BE2C (cell line): ENCODE measurements around the gene ULBP2.
"Not testable (repeated sequence)": the region's sequence is repeated elsewhere in the genome, so short reads cannot be mapped to it uniquely, and the experiment has no call there.

ENCODE experiments used
- DNase-seq: peaks from one replicate; pipeline ENCODE4 v3.0.0-alpha.2; 2020
- H3K27me3 ChIP-seq: fragments of 250-450 bp; sonication (Bioruptor Pico); 2 replicates; pipeline ENCODE4 v1.5.1; 2020; ENCODE audit warnings: mild to moderate bottlenecking
- H3K36me3 ChIP-seq: fragments of 250-450 bp; sonication (Bioruptor Pico); 2 replicates; pipeline ENCODE4 v1.5.1; 2020; ENCODE audit warnings: mild to moderate bottlenecking
- H3K4me1 ChIP-seq: fragments of 250-450 bp; sonication (Bioruptor Pico); 2 replicates; pipeline ENCODE4 v1.5.1; 2020
- H3K4me3 ChIP-seq: 2 replicates; pipeline ENCODE4 v1.5.1; 2011; ENCODE audit warnings: low read depth, low read length
- H3K9me3 ChIP-seq: fragments of 250-450 bp; sonication (Bioruptor Pico); 2 replicates; pipeline ENCODE4 v1.5.1; 2020
- CTCF ChIP-seq: IDR thresholded peaks from 2 replicates; pipeline ENCODE4 v1.5.1; 2012; ENCODE audit warnings: mild to moderate bottlenecking, low read depth, low read length

The ULBP2 gene

DNA sequence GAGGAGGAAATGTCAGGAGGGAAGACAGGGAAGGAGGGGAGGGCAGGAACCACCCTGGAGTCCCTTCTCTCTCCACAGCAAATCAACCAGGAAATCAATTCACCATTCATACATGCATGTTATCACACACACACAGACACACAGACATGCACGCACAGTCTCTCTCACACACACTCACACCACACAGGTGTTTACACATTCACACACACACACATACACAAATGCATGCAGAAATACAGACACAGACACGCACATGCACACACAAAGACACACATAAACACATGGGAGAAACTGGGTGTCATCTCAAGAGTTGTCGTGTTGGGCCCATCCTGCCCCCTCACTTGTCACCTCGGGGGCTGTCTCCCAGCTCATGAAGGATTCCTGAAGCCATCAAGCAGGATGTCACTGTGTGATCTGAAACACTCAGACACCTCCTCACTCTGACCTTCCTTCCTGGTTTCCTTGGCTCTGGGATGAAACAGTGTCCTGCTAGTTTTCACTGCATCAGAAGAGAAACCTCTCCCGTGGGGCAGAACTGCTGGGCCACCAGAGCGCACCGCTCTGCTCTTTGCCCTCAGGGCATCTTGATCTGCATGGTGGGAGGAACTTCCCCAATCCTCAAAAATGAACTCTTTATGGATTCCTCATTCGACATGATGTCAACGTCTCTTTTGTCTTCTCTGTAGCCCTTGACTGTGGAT, 28.1 kb upstream of the ULBP2 start:
- peaks cover 3% of the 10 kb centered on the region; the same call in 1 of the 2 replicates for H3K27me3 ChIP-seq
- TF ChIP-seq CTCF = no peak
- H3K4me1 ChIP-seq = no peaks in the 10 kb centered on the region
- no peak overlapping the region for H3K4me3 ChIP-seq
- no peak for DNase-seq
- H3K9me3 ChIP-seq = no peaks in the 10 kb centered on the region
- no peaks in the 10 kb centered on the region for H3K36me3 ChIP-seq

DNA sequence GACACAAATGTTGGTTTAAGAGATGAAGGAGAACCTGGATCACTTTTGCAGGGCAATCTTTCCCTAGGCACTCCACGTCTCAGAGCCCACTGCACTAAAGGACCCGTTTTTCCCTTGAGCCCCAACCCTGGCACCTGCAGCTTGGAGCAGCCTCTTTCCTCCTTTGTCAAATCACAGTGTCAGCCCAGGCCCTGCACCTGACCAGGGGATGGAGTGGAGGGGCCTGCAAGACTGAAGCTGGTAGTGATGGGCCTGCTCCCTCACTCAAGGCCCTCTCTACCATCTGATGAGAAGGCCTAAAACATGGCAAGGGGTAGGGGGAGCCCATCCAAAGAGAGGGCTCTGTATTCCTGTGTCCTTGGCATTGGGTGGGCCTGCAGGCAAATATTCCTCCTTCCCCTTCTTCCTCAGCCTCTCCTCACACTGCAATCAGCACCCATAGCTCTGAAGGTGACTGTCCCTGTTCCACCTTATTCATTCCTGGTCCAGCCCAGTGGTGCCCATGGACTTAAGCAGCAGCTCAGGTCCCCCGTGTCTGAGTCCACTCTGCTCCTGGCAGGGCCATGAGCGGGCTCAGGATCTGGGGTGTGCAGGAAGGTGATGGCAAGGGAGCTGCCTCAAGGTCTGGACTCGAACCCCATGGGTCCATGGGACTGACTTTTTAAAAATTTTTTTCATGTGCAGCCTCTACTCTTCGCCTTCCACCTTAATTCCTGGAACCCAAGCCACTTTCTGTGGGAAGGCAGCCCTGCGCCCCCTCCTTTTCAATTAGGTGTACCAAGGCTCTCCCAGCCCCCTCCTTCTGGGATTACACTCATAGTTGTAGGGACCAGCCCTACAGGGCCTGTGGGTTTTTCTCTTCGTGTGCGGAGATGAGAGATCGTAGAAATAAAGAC, 25.6 kb upstream of the ULBP2 start:
- H3K36me3 ChIP-seq = no peaks in the 10 kb centered on the region
- TF ChIP-seq CTCF = no peak
- no peaks in the 10 kb centered on the region for H3K9me3 ChIP-seq
- H3K27me3 ChIP-seq = peaks cover 3% of the 10 kb centered on the region; the same call in 1 of the 2 replicates
- no peaks in the 10 kb centered on the region for H3K4me1 ChIP-seq
- no peak for DNase-seq
- H3K4me3 ChIP-seq = no peak overlapping the region

GRCh38 chr6:149917679-149918078, 24.1 kb upstream of the ULBP2 start:
- Histone ChIP-seq H3K4me3 (no peak overlapping the region), H3K36me3 (no peaks in the 10 kb centered on the region), H3K9me3 (no peaks in the 10 kb centered on the region), H3K4me1 (no peaks in the 10 kb centered on the region), H3K27me3 (no peaks in the 10 kb centered on the region; the same call in 1 of the 2 replicates)
- no peak for DNase-seq
- no peak for TF ChIP-seq CTCF

- Histone ChIP-seq H3K36me3 (no peaks in the 10 kb centered on the region), H3K9me3 (no peaks in the 10 kb centered on the region), H3K4me3 (no peak overlapping the region), H3K4me1 (no peaks in the 10 kb centered on the region), H3K27me3 (no peaks in the 10 kb centered on the region; the same call in 1 of the 2 replicates)
- no peak for DNase-seq
- no peak for TF ChIP-seq CTCF
These were observed 23.5 kb upstream of the ULBP2 start for GRCh38 chr6:149918151-149918905.

DNA sequence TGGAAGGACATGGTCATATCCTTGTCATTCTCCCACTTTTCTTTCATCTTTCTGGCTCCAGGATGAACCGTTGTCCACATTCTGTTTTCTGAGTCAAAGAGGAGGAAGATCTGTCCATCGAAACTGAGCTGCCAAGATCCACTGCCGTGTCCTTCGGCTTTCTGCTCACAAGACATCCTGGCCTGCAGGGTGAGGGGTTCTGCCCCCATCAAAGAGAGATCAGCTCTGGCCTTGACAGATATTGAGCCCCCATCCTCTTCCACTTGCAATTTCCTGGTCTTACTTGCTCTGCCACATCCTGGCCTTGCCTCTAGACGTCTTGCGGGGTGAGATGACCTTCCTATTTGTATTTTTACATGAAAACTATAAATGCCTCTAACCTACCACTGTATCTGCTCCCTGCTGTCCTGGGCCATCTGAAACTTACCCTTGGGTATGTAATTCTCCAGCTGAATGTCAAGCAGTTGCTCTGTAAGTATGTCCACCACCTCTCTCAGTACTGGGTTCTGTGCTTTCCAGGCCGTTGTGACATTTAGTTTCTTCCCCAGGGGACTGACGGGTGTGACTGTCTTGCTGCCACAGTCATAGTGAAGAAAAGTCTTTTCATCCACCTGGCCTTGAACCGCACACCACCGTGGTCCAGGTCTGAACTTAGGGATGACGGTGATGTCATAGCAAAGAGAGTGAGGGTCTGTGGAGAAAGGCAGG, 22.5 kb upstream of the ULBP2 start:
- not testable (repeated sequence) for H3K4me1 ChIP-seq, H3K36me3 ChIP-seq, DNase-seq, H3K27me3 ChIP-seq, H3K9me3 ChIP-seq, H3K4me3 ChIP-seq

DNA sequence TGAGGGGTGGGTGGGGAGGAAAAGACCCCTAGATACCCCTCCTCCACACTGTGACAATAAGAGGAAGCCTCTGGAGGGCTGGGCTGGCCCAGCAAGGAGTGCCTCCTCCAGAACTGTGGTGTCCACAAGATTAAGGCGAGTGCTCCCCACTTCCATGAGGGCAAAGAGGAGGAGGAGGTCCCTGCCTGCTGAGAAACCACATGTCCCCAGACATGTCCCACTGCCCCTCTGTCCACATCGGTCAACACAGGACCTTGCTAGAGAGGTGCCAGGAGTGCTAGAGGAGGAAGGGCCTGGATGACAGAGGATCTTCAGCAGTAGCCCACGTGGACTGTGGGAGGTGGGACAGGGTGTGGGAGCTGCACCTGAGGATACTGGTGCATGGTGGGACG, 22.0 kb upstream of the ULBP2 start:
- no peak for DNase-seq
- TF ChIP-seq CTCF = no peak
- no peaks in the 10 kb centered on the region for H3K36me3 ChIP-seq
- no peaks in the 10 kb centered on the region for H3K9me3 ChIP-seq
- H3K27me3 ChIP-seq = no peaks in the 10 kb centered on the region; the same call in 1 of the 2 replicates
- H3K4me1 ChIP-seq = no peaks in the 10 kb centered on the region
- no peak overlapping the region for H3K4me3 ChIP-seq
